Measurements from ENCODE around the gene PLPP3. TPM values are rescaled to one million over a fixed set of nuclear protein-coding genes. Genes with fewer than 3 reads are reported as not detected.

Gene PLPP3
- total RNA-seq, 1 donor from 2014 or later, result 33.5 TPM

DNA sequence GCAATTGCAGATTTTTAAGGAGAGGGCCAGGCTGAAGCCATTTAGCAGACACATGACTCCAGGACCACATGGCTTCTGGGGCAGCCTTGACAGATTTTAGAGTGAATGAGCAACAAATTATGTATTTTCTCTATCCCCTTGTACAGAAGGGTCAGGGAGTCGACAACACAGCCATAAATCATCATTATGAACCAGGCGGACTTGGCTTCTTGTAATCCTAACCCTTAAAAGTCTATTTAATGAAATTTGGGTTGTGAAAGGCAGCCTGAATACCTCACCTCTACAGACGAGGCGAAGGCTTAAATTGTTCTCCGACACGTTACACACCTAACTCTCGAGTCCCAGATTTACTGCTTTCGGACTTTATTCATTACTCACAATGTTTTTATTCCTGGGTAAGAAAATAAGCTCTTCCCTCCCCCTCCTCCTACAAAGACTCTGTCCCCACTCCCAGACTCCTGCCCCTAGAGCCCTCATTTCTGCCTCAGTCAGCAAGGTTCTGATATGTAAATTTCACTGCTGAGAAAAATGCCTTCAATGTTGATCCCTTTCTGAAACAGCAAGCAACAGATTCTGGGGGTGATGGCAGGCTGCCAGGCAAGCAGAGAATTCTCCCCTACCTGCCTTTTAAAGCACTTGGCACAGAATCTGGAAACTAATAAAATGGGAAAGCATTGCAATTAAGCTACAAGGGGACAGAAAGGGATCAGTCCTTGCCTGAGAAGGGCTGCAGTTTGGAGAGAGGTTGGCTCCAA, 51.6 kb downstream of the PLPP3 start:
- no peak overlapping the region for H3K4me3 Mint-ChIP-seq (ENCODE audit: unreplicated experiment)
- no peak for DNase-seq (ENCODE audit: low spot score)
- no peaks in the 10 kb centered on the region for H3K9me3 Mint-ChIP-seq (ENCODE audit: unreplicated experiment)
- TF ChIP-seq, protein P1, sequence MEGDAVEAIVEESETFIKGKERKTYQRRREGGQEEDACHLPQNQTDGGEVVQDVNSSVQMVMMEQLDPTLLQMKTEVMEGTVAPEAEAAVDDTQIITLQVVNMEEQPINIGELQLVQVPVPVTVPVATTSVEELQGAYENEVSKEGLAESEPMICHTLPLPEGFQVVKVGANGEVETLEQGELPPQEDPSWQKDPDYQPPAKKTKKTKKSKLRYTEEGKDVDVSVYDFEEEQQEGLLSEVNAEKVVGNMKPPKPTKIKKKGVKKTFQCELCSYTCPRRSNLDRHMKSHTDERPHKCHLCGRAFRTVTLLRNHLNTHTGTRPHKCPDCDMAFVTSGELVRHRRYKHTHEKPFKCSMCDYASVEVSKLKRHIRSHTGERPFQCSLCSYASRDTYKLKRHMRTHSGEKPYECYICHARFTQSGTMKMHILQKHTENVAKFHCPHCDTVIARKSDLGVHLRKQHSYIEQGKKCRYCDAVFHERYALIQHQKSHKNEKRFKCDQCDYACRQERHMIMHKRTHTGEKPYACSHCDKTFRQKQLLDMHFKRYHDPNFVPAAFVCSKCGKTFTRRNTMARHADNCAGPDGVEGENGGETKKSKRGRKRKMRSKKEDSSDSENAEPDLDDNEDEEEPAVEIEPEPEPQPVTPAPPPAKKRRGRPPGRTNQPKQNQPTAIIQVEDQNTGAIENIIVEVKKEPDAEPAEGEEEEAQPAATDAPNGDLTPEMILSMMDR (IDR thresholded peaks at IDR 0.05; ENCODE audit: unreplicated experiment), result no peak
- H3K27me3 Mint-ChIP-seq (ENCODE audit: unreplicated experiment), result no peaks in the 10 kb centered on the region
- peaks cover 26% of the 10 kb centered on the region for H3K4me1 Mint-ChIP-seq (ENCODE audit: unreplicated experiment)
- no peak overlapping the region for H3K27ac Mint-ChIP-seq (ENCODE audit: unreplicated experiment)
- peaks cover 19% of the 10 kb centered on the region for H3K36me3 Mint-ChIP-seq (ENCODE audit: low read depth, unreplicated experiment)

GRCh38 chr1:56526571-56527174, 52.7 kb downstream of the PLPP3 start:
- TF ChIP-seq, protein P1 (IDR thresholded peaks at IDR 0.05; ENCODE audit: unreplicated experiment), result no peak
- Mint-ChIP-seq H3K9me3 (ENCODE audit: unreplicated experiment) (no peaks in the 10 kb centered on the region), H3K4me3 (ENCODE audit: unreplicated experiment) (no peak overlapping the region), H3K4me1 (ENCODE audit: unreplicated experiment) (peaks cover 31% of the 10 kb centered on the region), H3K27ac (ENCODE audit: unreplicated experiment) (no peak overlapping the region), H3K36me3 (ENCODE audit: low read depth, unreplicated experiment) (peaks cover 24% of the 10 kb centered on the region), H3K27me3 (ENCODE audit: unreplicated experiment) (no peaks in the 10 kb centered on the region)
- DNase-seq (ENCODE audit: low spot score), result no peak

- Mint-ChIP-seq H3K27me3 (ENCODE audit: unreplicated experiment) (no peaks in the 10 kb centered on the region), H3K4me3 (ENCODE audit: unreplicated experiment) (no peak overlapping the region), H3K9me3 (ENCODE audit: unreplicated experiment) (no peaks in the 10 kb centered on the region), H3K4me1 (ENCODE audit: unreplicated experiment) (peaks cover 36% of the 10 kb centered on the region), H3K36me3 (ENCODE audit: low read depth, unreplicated experiment) (peaks cover 31% of the 10 kb centered on the region), H3K27ac (ENCODE audit: unreplicated experiment) (no peak overlapping the region)
- TF ChIP-seq, protein P1 (IDR thresholded peaks at IDR 0.05; ENCODE audit: unreplicated experiment), result no peak
- no peak for DNase-seq (ENCODE audit: low spot score)
These were observed 53.8 kb downstream of the PLPP3 start for GRCh38 chr1:56525489-56526041.

DNA sequence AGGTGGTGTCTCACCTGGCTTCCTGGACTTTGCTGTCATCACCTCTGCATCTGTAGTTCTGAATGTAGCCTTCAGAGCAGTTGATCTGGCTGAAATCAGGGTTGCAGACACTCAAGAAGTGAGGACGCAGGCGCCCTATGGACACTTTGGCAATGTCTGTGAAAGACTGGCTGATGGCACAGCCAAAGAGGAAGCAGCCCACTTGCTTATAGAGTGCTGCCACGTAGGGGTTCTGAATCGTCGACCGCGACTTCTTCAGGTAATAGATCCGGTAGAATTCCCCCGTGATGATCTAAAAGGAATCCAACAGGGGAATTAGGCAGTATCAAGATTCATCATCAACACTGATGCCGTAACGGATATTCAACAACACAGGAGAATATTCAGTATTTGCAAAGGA, 55.1 kb downstream of the PLPP3 start:
- Mint-ChIP-seq H3K27ac (ENCODE audit: unreplicated experiment) (no peak overlapping the region), H3K9me3 (ENCODE audit: unreplicated experiment) (no peaks in the 10 kb centered on the region), H3K36me3 (ENCODE audit: low read depth, unreplicated experiment) (peaks cover 31% of the 10 kb centered on the region), H3K27me3 (ENCODE audit: unreplicated experiment) (no peaks in the 10 kb centered on the region), H3K4me1 (ENCODE audit: unreplicated experiment) (peaks cover 36% of the 10 kb centered on the region), H3K4me3 (ENCODE audit: unreplicated experiment) (no peak overlapping the region)
- TF ChIP-seq, protein P1 (IDR thresholded peaks at IDR 0.05; ENCODE audit: unreplicated experiment), result no peak
- no peak for DNase-seq (ENCODE audit: low spot score)

DNA sequence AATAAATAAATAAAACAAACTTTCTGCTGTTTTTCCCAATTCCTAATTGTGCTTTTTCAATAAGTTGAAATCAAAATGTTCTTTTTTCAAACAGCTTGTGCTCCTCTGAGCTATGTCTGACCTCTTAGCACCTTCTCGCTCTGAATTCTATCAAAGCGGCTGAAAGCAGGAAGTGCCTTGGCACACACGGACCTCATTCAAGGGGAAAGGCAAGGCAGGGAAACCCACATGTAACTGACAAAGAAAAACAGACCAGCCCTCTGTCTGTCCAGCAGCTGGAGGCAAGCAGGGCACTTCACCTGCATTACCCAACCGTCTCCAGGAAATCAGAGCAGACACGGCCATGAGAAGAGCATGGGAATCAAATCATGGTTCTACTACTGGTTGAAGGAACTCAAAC, 56.7 kb downstream of the PLPP3 start:
- no peak for DNase-seq (ENCODE audit: low spot score)
- Mint-ChIP-seq H3K4me1 (ENCODE audit: unreplicated experiment) (peaks cover 30% of the 10 kb centered on the region), H3K27me3 (ENCODE audit: unreplicated experiment) (no peaks in the 10 kb centered on the region), H3K27ac (ENCODE audit: unreplicated experiment) (no peak overlapping the region), H3K36me3 (ENCODE audit: low read depth, unreplicated experiment) (peaks cover 31% of the 10 kb centered on the region), H3K4me3 (ENCODE audit: unreplicated experiment) (no peak overlapping the region), H3K9me3 (ENCODE audit: unreplicated experiment) (no peaks in the 10 kb centered on the region)
- TF ChIP-seq, protein P1 (IDR thresholded peaks at IDR 0.05; ENCODE audit: unreplicated experiment), result no peak

Data from endothelial cell (in vitro differentiated cells).